Common myeloid progenitor, CD34-positive (primary cell): Measurements from ENCODE around the gene ATP9B.

Experiments used
- CTCF ChIA-PET: fragments of 350-600 bp; sonication (Branson Sonifier 250); formaldehyde crosslinking; loops from one replicate; lab custom pipeline; 2021; ENCODE audit warnings: antibody characterized with exemption; lab: Charles Lee
- POLR2A ChIA-PET: fragments of 350-600 bp; sonication (Branson Sonifier 250); formaldehyde crosslinking; loops from one replicate; lab custom pipeline; 2021; ENCODE audit warnings: antibody characterized with exemption; lab: Charles Lee
- DNase-seq, 3 donors: peaks; one replicate each; pipeline versions ENCODE4 v3.0.0 to v3.0.0-alpha.2; 2013
- H3K27ac ChIP-seq, 2 experiments: 1 replicate in 1 of 2; 2 replicates in 1 of 2; pipeline ENCODE4 v1.7.0; 2013; ENCODE audit warnings: inconsistent platforms in 2 of 2, low read length in 2 of 2, mild to moderate bottlenecking in 2 of 2, low read depth in 1 of 2, moderate library complexity in 1 of 2; ENCODE audit not compliant: severe bottlenecking in 2 of 2, insufficient read depth in 1 of 2, poor library complexity in 1 of 2
- H3K27me3 ChIP-seq, 5 experiments: replicated peaks in 2 of 5; 1 replicate in 3 of 5; 2 replicates in 2 of 5; pipeline versions ENCODE4 v1.6.1 to v1.7.0; 2013; ENCODE audit warnings: low read length in 4 of 5, mild to moderate bottlenecking in 2 of 5, moderate library complexity in 2 of 5, inconsistent platforms in 1 of 5; ENCODE audit not compliant: insufficient read depth in 5 of 5, control insufficient read depth in 4 of 5
- H3K36me3 ChIP-seq, 4 experiments: 1 replicate in 2 of 4; 2 replicates in 2 of 4; pipeline versions ENCODE4 v1.6.1 to v1.7.0; 2013; ENCODE audit warnings: low read length in 3 of 4, control low read depth in 1 of 4, mild to moderate bottlenecking in 1 of 4; ENCODE audit not compliant: control insufficient read depth in 4 of 4, insufficient read depth in 4 of 4
- H3K4me1 ChIP-seq, 4 experiments: 1 replicate in 3 of 4; 2 replicates in 1 of 4; pipeline versions ENCODE4 v1.6.1 to v1.7.1; 2013; ENCODE audit warnings: low read length in 3 of 4, mild to moderate bottlenecking in 3 of 4, control low read depth in 1 of 4, inconsistent platforms in 1 of 4, moderate library complexity in 1 of 4; ENCODE audit not compliant: control insufficient read depth in 4 of 4, insufficient read depth in 4 of 4; ENCODE audit errors: control extremely low read depth in 1 of 4
- H3K4me3 ChIP-seq, 7 experiments: 1 replicate in 4 of 7; 2 replicates in 3 of 7; pipeline versions ENCODE4 v1.5.1 to v1.7.0; 2013; ENCODE audit warnings: mild to moderate bottlenecking in 7 of 7, low read length in 6 of 7, moderate library complexity in 6 of 7, inconsistent platforms in 2 of 7, low read depth in 2 of 7, control low read depth in 1 of 7; ENCODE audit not compliant: insufficient read depth in 4 of 7, control insufficient read depth in 1 of 7; ENCODE audit errors: extremely low read depth in 1 of 7
- H3K9me3 ChIP-seq, 5 experiments: 1 replicate in 4 of 5; 2 replicates in 1 of 5; pipeline versions ENCODE4 v1.6.1 to v1.7.1; 2013; ENCODE audit warnings: low read length in 4 of 5, mild to moderate bottlenecking in 2 of 5, inconsistent platforms in 1 of 5, low read depth in 1 of 5, moderate library complexity in 1 of 5; ENCODE audit not compliant: control insufficient read depth in 4 of 5, insufficient read depth in 2 of 5; ENCODE audit errors: control extremely low read depth in 1 of 5
- WGBS: methylation state at CpG from one replicate; pipeline ENCODE4 v1.1.5; 2013; ENCODE audit not compliant: insufficient coverage; 5-methylcytosine and 5-hydroxymethylcytosine counted together

ATP9B gene

GRCh38 chr18:79191956-79192355, 122.8 kb downstream of the ATP9B start:
- Histone ChIP-seq H3K27ac (no peak overlapping the region), H3K36me3 (peaks cover 2 to 22% (median 17%) of the 10 kb centered on the region in 4 experiments), H3K9me3 (peaks cover 0 to 5% (median 0%) of the 10 kb centered on the region in 5 experiments), H3K4me3 (no peak overlapping the region), H3K27me3 (no peaks in the 10 kb centered on the region), H3K4me1 (peaks cover 0 to 6% (median 1%) of the 10 kb centered on the region in 4 experiments)
- POLR2A ChIA-PET, result no interaction called here
- CTCF ChIA-PET, result no interaction called here
- DNase-seq, result no peak
- no CpG with 5 or more reads among the region's 5 CpGs for WGBS

- DNase-seq, result no peak
- Histone ChIP-seq H3K4me3 (no peak overlapping the region), H3K36me3 (peaks cover 2 to 22% (median 17%) of the 10 kb centered on the region in 4 experiments), H3K9me3 (peaks cover 0 to 5% (median 0%) of the 10 kb centered on the region in 5 experiments), H3K27me3 (no peaks in the 10 kb centered on the region), H3K27ac (no peak overlapping the region), H3K4me1 (no peaks in the 10 kb centered on the region)
- WGBS, result 100% methylated on average over 2 of the region's 2 CpGs
- ChIA-PET CTCF (no interaction called here), POLR2A (no interaction called here)
Observed at GRCh38 chr18:79193826-79194225, 124.6 kb downstream of the ATP9B start.

GRCh38 chr18:79195716-79196683, 126.8 kb downstream of the ATP9B start:
- Histone ChIP-seq H3K27me3 (no peaks in the 10 kb centered on the region), H3K4me3 (no peak overlapping the region), H3K36me3 (peaks cover 0 to 18% (median 12%) of the 10 kb centered on the region in 4 experiments), H3K4me1 (no peaks in the 10 kb centered on the region), H3K27ac (no peak overlapping the region), H3K9me3 (peaks cover 0 to 2% (median 0%) of the 10 kb centered on the region in 5 experiments)
- ChIA-PET POLR2A (no interaction called here), CTCF (interaction anchor here (1.3 kb wide), 1 partner anchor 10 kb away, joined by 3 read pairs; no protein-coding TSS in a partner anchor)
- WGBS, result 100% methylated on average over 8 of the region's 10 CpGs
- DNase-seq, result no peak

GRCh38 chr18:79197531-79197930, 128.3 kb downstream of the ATP9B start:
- H3K27me3 ChIP-seq, result no peaks in the 10 kb centered on the region
- H3K9me3 ChIP-seq, result peaks cover 0 to 2% (median 0%) of the 10 kb centered on the region in 5 experiments
- POLR2A ChIA-PET, result no interaction called here
- H3K27ac ChIP-seq, result no peak overlapping the region
- H3K4me3 ChIP-seq, result no peak overlapping the region
- WGBS, result no CpG with 5 or more reads among the region's 4 CpGs
- no peak for DNase-seq
- peaks cover 0 to 18% (median 12%) of the 10 kb centered on the region in 4 experiments for H3K36me3 ChIP-seq
- CTCF ChIA-PET, result no interaction called here
- no peaks in the 10 kb centered on the region for H3K4me1 ChIP-seq

GRCh38 chr18:79199691-79200374, 130.6 kb downstream of the ATP9B start:
- H3K4me3 ChIP-seq, result no peak overlapping the region
- no peaks in the 10 kb centered on the region for H3K27me3 ChIP-seq
- H3K4me1 ChIP-seq, result no peaks in the 10 kb centered on the region
- H3K27ac ChIP-seq, result no peak overlapping the region
- H3K36me3 ChIP-seq, result peaks cover 0 to 12% (median 6%) of the 10 kb centered on the region in 4 experiments
- CTCF ChIA-PET, result no interaction called here
- DNase-seq, result no peak
- H3K9me3 ChIP-seq, result peaks cover 0 to 2% (median 0%) of the 10 kb centered on the region in 5 experiments
- WGBS, result 100% methylated on average over 3 of the region's 7 CpGs
- POLR2A ChIA-PET, result interaction anchor here (0.6 kb wide), 1 partner anchor 14 kb away, joined by 3 read pairs; no protein-coding TSS in a partner anchor

GRCh38 chr18:79200546-79201268, 131.5 kb downstream of the ATP9B start:
- WGBS, result 84% methylated on average over 6 of the region's 7 CpGs
- CTCF ChIA-PET, result no interaction called here
- no peaks in the 10 kb centered on the region for H3K27me3 ChIP-seq
- DNase-seq, result peak in 2 of 3 donors; percentile 17 to 46
- no peak overlapping the region for H3K4me3 ChIP-seq
- no peaks in the 10 kb centered on the region for H3K4me1 ChIP-seq
- peaks cover 0 to 5% (median 2%) of the 10 kb centered on the region in 4 experiments for H3K36me3 ChIP-seq
- H3K9me3 ChIP-seq, result peaks cover 0 to 2% (median 0%) of the 10 kb centered on the region in 5 experiments
- H3K27ac ChIP-seq, result no peak overlapping the region
- POLR2A ChIA-PET, result interaction anchor here (0.6 kb wide), 1 partner anchor 13 kb away, joined by 3 read pairs; no protein-coding TSS in a partner anchor
